Vagina (tissue), 2 donors: Measurements from ENCODE around the gene TRA2B.

Experiments used
- POLR2A ChIP-seq, 2 donors: fragments of 450-650 bp; IDR thresholded peaks; one replicate each; pipeline ENCODE4 v1.6.1; 2017; ENCODE audit warnings: antibody characterized with exemption in 2 of 2, mild to moderate bottlenecking in 2 of 2, moderate library complexity in 2 of 2
- TF ChIP-seq, protein P1 (sequence below), 3 experiments: fragments of 450-650 bp in 2 of 3; fragments of 200-600 bp in 1 of 3; sonication (generic) in 1 of 3; IDR thresholded peaks; one replicate each; pipeline ENCODE4 v1.5.1; 2017 to 2019; ENCODE audit warnings: antibody characterized with exemption in 3 of 3, mild to moderate bottlenecking in 2 of 3, moderate library complexity in 2 of 3

DNA sequence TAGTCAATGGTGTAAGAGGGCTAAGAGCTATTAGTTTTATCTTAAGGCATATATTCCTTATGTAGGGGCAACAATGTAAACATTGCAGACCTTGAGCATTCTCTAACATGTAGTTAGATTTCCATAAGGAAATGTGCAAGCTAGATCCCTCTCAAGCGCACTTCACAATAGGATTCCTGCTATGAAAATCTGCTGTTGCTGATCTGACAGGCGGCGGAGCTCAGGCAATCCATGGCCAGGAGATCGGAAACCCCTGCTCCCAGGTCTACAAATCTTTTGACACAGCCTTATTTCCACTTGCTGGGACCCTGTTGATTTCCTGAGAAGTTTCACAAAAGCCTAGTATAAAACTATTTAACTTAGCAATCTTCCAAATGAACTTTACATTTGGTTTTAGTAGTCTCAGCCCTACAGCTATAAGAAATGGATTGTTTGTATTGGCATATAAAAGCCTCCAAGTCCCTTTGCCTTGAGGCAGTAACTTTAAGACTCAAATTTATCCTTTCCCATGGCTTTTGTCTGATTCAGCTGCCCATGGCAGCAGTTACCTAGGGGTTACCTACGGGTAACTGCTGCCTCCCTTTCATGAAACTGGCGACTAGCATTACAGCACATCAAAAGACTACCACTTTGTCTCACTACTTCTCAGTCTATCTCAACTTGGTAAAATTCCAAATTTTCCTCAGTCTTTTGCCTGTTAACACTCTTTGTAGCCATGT lies 22.7 kb downstream of the TRA2B start:
- TF ChIP-seq, protein P1, sequence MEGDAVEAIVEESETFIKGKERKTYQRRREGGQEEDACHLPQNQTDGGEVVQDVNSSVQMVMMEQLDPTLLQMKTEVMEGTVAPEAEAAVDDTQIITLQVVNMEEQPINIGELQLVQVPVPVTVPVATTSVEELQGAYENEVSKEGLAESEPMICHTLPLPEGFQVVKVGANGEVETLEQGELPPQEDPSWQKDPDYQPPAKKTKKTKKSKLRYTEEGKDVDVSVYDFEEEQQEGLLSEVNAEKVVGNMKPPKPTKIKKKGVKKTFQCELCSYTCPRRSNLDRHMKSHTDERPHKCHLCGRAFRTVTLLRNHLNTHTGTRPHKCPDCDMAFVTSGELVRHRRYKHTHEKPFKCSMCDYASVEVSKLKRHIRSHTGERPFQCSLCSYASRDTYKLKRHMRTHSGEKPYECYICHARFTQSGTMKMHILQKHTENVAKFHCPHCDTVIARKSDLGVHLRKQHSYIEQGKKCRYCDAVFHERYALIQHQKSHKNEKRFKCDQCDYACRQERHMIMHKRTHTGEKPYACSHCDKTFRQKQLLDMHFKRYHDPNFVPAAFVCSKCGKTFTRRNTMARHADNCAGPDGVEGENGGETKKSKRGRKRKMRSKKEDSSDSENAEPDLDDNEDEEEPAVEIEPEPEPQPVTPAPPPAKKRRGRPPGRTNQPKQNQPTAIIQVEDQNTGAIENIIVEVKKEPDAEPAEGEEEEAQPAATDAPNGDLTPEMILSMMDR (IDR thresholded peaks at IDR 0.05), result no peak
- no peak for TF ChIP-seq POLR2A (IDR thresholded peaks at IDR 0.05)
